Measurements from ENCODE around the gene B3GNT2. TPM values are rescaled to one million over a fixed set of nuclear protein-coding genes. Genes with fewer than 3 reads are reported as not detected.

The B3GNT2 gene
- total and polyA plus RNA-seq, 2 donors (not counting 1 experiment from before 2014, with no cell fraction given), result 14.3 to 24.6 TPM

DNA sequence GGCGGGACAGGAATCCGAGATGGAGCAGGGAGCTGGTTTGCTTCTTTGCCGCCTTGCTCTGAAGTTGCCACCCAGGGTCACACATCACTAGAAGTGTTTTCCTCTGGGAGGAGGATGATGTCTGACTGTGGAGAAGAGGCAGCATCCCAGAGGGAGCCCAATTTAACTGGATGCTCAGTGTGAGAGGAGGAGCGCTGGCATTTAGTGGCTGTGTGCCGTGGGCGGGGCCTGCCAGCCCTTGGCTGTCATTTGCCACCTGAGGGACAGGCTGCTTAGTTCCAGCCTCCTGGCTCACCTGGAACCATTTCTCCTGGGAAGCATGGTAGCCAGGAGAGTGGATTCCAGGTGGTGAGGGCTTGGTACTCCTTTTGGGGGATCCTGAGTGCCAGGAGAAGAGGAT lies 9.6 kb downstream of the B3GNT2 start:
- peaks cover 100% of the 10 kb centered on the region for H3K79me2 ChIP-seq (ENCODE audit: control insufficient read depth, insufficient read depth, low read length)
- 98% methylated on average over 5 of the region's 6 CpGs for WGBS (ENCODE audit: insufficient coverage)
- Mint-ChIP-seq H3K4me1 (peaks cover 77% of the 10 kb centered on the region), H3K9me3 (ENCODE audit: insufficient read depth) (no peaks in the 10 kb centered on the region), H3K27me3 (no peaks in the 10 kb centered on the region), H3K27ac (peak overlapping the region; percentile 8), H3K4me3 (no peak overlapping the region)
- intact Hi-C loops (cut with micrococcal nuclease), result no loop called here
- peaks cover 35 to 53% of the 10 kb centered on the region in 2 donors for H3K4me1 ChIP-seq (ENCODE audit: control insufficient read depth in 2 of 2, insufficient read depth in 2 of 2, low read length in 2 of 2)
- POLR2A ChIA-PET, result no interaction called here
- H3K27ac ChIP-seq (ENCODE audit: low read length in 2 of 2), result no peak overlapping the region
- H2AFZ ChIP-seq (ENCODE audit: insufficient read depth, low read depth, low read length, poor library complexity, severe bottlenecking), result no peak overlapping the region
- no peaks in the 10 kb centered on the region for H3K36me3 ChIP-seq (replicated peaks in 1 of 2; ENCODE audit: control extremely low read depth in 1 of 2, control insufficient read depth in 1 of 2, extremely low read depth in 1 of 2, insufficient read depth in 2 of 2, low read length in 1 of 2)
- no peaks in the 10 kb centered on the region for H3K27me3 ChIP-seq (replicated peaks in 1 of 4; ENCODE audit: control extremely low read depth in 1 of 4, control insufficient read depth in 3 of 4, insufficient read depth in 4 of 4, low read length in 3 of 4)
- H3K9ac ChIP-seq (ENCODE audit: low read length), result no peak overlapping the region
- no peak overlapping the region for H3K4me3 ChIP-seq (ENCODE audit: control extremely low read depth in 1 of 5, extremely low read depth in 1 of 5, insufficient read depth in 1 of 5, low read depth in 2 of 5, low read length in 4 of 5)
- DNase-seq (no peak), ATAC-seq (ENCODE audit: low read depth) (no peak)
- no peak for TF ChIP-seq EZH2 (IDR thresholded peaks at IDR 0.05; ENCODE audit: borderline replicate concordance, insufficient read depth, low read depth, low read length, poor library complexity, severe bottlenecking)
- TF ChIP-seq, protein P1, sequence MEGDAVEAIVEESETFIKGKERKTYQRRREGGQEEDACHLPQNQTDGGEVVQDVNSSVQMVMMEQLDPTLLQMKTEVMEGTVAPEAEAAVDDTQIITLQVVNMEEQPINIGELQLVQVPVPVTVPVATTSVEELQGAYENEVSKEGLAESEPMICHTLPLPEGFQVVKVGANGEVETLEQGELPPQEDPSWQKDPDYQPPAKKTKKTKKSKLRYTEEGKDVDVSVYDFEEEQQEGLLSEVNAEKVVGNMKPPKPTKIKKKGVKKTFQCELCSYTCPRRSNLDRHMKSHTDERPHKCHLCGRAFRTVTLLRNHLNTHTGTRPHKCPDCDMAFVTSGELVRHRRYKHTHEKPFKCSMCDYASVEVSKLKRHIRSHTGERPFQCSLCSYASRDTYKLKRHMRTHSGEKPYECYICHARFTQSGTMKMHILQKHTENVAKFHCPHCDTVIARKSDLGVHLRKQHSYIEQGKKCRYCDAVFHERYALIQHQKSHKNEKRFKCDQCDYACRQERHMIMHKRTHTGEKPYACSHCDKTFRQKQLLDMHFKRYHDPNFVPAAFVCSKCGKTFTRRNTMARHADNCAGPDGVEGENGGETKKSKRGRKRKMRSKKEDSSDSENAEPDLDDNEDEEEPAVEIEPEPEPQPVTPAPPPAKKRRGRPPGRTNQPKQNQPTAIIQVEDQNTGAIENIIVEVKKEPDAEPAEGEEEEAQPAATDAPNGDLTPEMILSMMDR (IDR thresholded peaks at IDR 0.05), result no peak
- peaks cover 97% of the 10 kb centered on the region for H4K20me1 ChIP-seq (ENCODE audit: control insufficient read depth, insufficient read depth, low read length, poor library complexity, severe bottlenecking)
- CTCF ChIA-PET, result no interaction called here
- no peak overlapping the region for H3K4me2 ChIP-seq (replicated peaks; ENCODE audit: low read depth, low read length, poor library complexity, severe bottlenecking)
- H3K9me3 ChIP-seq (ENCODE audit: control extremely low read depth in 1 of 3, control insufficient read depth in 2 of 3, insufficient read depth in 1 of 3, low read length in 2 of 3), result no peaks in the 10 kb centered on the region

DNA sequence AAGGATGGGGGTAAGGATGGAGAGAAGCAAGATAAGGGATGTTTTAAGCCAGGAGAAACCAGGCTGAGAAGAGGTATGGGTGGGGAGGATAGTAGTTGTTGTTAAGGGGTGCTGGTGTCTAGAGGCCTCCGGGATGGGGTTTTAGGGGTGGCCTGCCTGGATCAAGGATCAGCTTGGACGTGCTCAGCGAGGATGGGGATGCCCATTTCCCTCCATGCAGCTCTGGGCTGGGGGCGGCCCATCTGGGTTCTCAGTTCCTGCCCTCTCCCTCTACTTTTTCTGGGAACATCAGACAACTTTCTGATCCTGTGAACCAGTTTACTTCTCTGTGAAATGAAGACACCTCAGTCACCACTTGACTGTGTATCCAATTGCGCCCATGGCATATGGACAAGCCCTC lies 10.1 kb downstream of the B3GNT2 start:
- no peak overlapping the region for H3K27ac ChIP-seq (ENCODE audit: low read length in 2 of 2)
- Mint-ChIP-seq H3K27me3 (no peaks in the 10 kb centered on the region), H3K4me1 (peaks cover 76% of the 10 kb centered on the region), H3K27ac (peak overlapping the region; percentile 8), H3K9me3 (ENCODE audit: insufficient read depth) (no peaks in the 10 kb centered on the region), H3K4me3 (no peak overlapping the region)
- H3K79me2 ChIP-seq (ENCODE audit: control insufficient read depth, insufficient read depth, low read length), result peaks cover 100% of the 10 kb centered on the region
- ChIA-PET POLR2A (no interaction called here), CTCF (no interaction called here)
- ATAC-seq (ENCODE audit: low read depth), result no peak
- intact Hi-C loops (cut with micrococcal nuclease), result no loop called here
- H3K9ac ChIP-seq (ENCODE audit: low read length), result no peak overlapping the region
- H2AFZ ChIP-seq (ENCODE audit: insufficient read depth, low read depth, low read length, poor library complexity, severe bottlenecking), result no peak overlapping the region
- H3K4me1 ChIP-seq (ENCODE audit: control insufficient read depth in 2 of 2, insufficient read depth in 2 of 2, low read length in 2 of 2), result peaks cover 30 to 48% of the 10 kb centered on the region in 2 donors
- peaks cover 97% of the 10 kb centered on the region for H4K20me1 ChIP-seq (ENCODE audit: control insufficient read depth, insufficient read depth, low read length, poor library complexity, severe bottlenecking)
- no peak for DNase-seq
- no peaks in the 10 kb centered on the region for H3K27me3 ChIP-seq (replicated peaks in 1 of 4; ENCODE audit: control extremely low read depth in 1 of 4, control insufficient read depth in 3 of 4, insufficient read depth in 4 of 4, low read length in 3 of 4)
- no peak overlapping the region for H3K4me3 ChIP-seq (ENCODE audit: control extremely low read depth in 1 of 5, extremely low read depth in 1 of 5, insufficient read depth in 1 of 5, low read depth in 2 of 5, low read length in 4 of 5)
- H3K9me3 ChIP-seq (ENCODE audit: control extremely low read depth in 1 of 3, control insufficient read depth in 2 of 3, insufficient read depth in 1 of 3, low read length in 2 of 3), result peaks cover 0 to 2% (median 0%) of the 10 kb centered on the region in 3 donors
- no peaks in the 10 kb centered on the region for H3K36me3 ChIP-seq (replicated peaks in 1 of 2; ENCODE audit: control extremely low read depth in 1 of 2, control insufficient read depth in 1 of 2, extremely low read depth in 1 of 2, insufficient read depth in 2 of 2, low read length in 1 of 2)
- H3K4me2 ChIP-seq (replicated peaks; ENCODE audit: low read depth, low read length, poor library complexity, severe bottlenecking), result no peak overlapping the region
- WGBS (ENCODE audit: insufficient coverage), result 88% methylated on average over 4 of the region's 5 CpGs
- no peak for TF ChIP-seq EZH2 (IDR thresholded peaks at IDR 0.05; ENCODE audit: borderline replicate concordance, insufficient read depth, low read depth, low read length, poor library complexity, severe bottlenecking)
- TF ChIP-seq, protein P1 (IDR thresholded peaks at IDR 0.05), result no peak

Measured in B cell (primary cell).